H9 (cell line): ENCODE results near the gene CENPB. TPM values are rescaled to one million over a fixed set of nuclear protein-coding genes. Genes with fewer than 3 reads are reported as not detected.

Experiments used
- DNase-seq: peaks from one replicate; pipeline ENCODE4 v3.0.0-alpha.2; 2017
- H2AFZ ChIP-seq: one replicate; pipeline ENCODE4 v1.6.1; 2013; ENCODE audit warnings: mild to moderate bottlenecking, low read length, control low read depth, moderate library complexity
- H2AK5ac ChIP-seq: 2 replicates; pipeline ENCODE4 v1.6.1; 2013; ENCODE audit warnings: low read length, control low read depth, mixed read lengths; ENCODE audit not compliant: insufficient read length
- H2BK120ac ChIP-seq: one replicate; pipeline ENCODE4 v1.6.1; 2013; ENCODE audit warnings: low read depth, mild to moderate bottlenecking, low read length, control low read depth, inconsistent platforms; ENCODE audit not compliant: poor library complexity, severe bottlenecking
- H2BK12ac ChIP-seq: 2 replicates; pipeline ENCODE4 v1.6.1; 2013; ENCODE audit warnings: low read length, control low read depth, mixed read lengths, low read depth; ENCODE audit not compliant: insufficient read length
- H2BK15ac ChIP-seq: 2 replicates; pipeline ENCODE4 v1.6.1; 2013; ENCODE audit warnings: low read depth, low read length, control low read depth
- H2BK20ac ChIP-seq: one replicate; pipeline ENCODE4 v1.6.1; 2013; ENCODE audit warnings: low read depth, mild to moderate bottlenecking, low read length, control low read depth, inconsistent platforms; ENCODE audit not compliant: poor library complexity, severe bottlenecking
- H2BK5ac ChIP-seq: 2 replicates; pipeline ENCODE4 v1.6.1; 2013; ENCODE audit warnings: low read length, control low read depth, mixed read lengths; ENCODE audit not compliant: insufficient read length
- H3K14ac ChIP-seq: 2 replicates; pipeline ENCODE4 v1.6.1; 2013; ENCODE audit warnings: low read length, control low read depth; ENCODE audit not compliant: insufficient read depth
- H3K18ac ChIP-seq: 2 replicates; pipeline ENCODE4 v1.6.1; 2013; ENCODE audit warnings: low read depth, mild to moderate bottlenecking, mixed read lengths, low read length, control low read depth; ENCODE audit not compliant: insufficient read length
- H3K23ac ChIP-seq: 2 replicates; pipeline ENCODE4 v1.6.1; 2013; ENCODE audit warnings: low read length, control low read depth, mixed read lengths, low read depth; ENCODE audit not compliant: insufficient read length
- H3K23me2 ChIP-seq: 2 replicates; pipeline ENCODE4 v1.6.1; 2013; ENCODE audit warnings: low read depth, mild to moderate bottlenecking, mixed read lengths, low read length, control low read depth; ENCODE audit not compliant: insufficient read length, poor library complexity, severe bottlenecking
- H3K27ac ChIP-seq: 2 replicates; pipeline ENCODE4 v1.5.1; 2013; ENCODE audit warnings: low read length, control low read depth, mixed read lengths, low read depth; ENCODE audit not compliant: insufficient read length
- H3K27me3 ChIP-seq: 2 replicates; pipeline ENCODE4 v1.6.1; 2013; ENCODE audit warnings: low read length, control low read depth, inconsistent platforms; ENCODE audit not compliant: insufficient read depth
- H3K4ac ChIP-seq: 2 replicates; pipeline ENCODE4 v1.6.1; 2013; ENCODE audit warnings: low read depth, mild to moderate bottlenecking, control low read depth, inconsistent platforms, low read length, moderate library complexity
- H3K4me1 ChIP-seq: 2 replicates; pipeline ENCODE4 v1.6.1; 2013; ENCODE audit warnings: low read length, control low read depth, inconsistent platforms; ENCODE audit not compliant: insufficient read depth
- H3K4me2 ChIP-seq: 2 replicates; pipeline ENCODE4 v1.6.1; 2013; ENCODE audit warnings: low read length, control low read depth, mixed read lengths; ENCODE audit not compliant: insufficient read length, insufficient read depth
- H3K56ac ChIP-seq: 2 replicates; pipeline ENCODE4 v1.6.1; 2013; ENCODE audit warnings: low read depth, mild to moderate bottlenecking, mixed read lengths, low read length, control low read depth; ENCODE audit not compliant: insufficient read length
- H3K79me1 ChIP-seq: 2 replicates; pipeline ENCODE4 v1.6.1; 2013; ENCODE audit warnings: low read depth, mild to moderate bottlenecking, moderate library complexity, low read length, control low read depth, inconsistent platforms; ENCODE audit not compliant: insufficient read depth, poor library complexity, severe bottlenecking
- H3K79me2 ChIP-seq: 2 replicates; pipeline ENCODE4 v1.6.1; 2013; ENCODE audit warnings: low read length, control low read depth, inconsistent platforms; ENCODE audit not compliant: insufficient read depth
- H3K9ac ChIP-seq: 2 replicates; pipeline ENCODE4 v1.6.1; 2013; ENCODE audit warnings: low read length, control low read depth, mixed read lengths; ENCODE audit not compliant: insufficient read length; ENCODE audit errors: extremely low read depth
- H3K9me3 ChIP-seq: one replicate; pipeline ENCODE4 v1.6.1; 2013; ENCODE audit warnings: low read depth, low read length, inconsistent platforms; ENCODE audit not compliant: control insufficient read depth
- H3T11ph ChIP-seq: one replicate; pipeline ENCODE4 v1.6.1; 2013; ENCODE audit warnings: mild to moderate bottlenecking, low read length, control low read depth, inconsistent platforms
- H4K20me1 ChIP-seq: one replicate; pipeline ENCODE4 v1.6.1; 2013; ENCODE audit not compliant: control insufficient read depth, insufficient read length, insufficient read depth
- H4K5ac ChIP-seq: 2 replicates; pipeline ENCODE4 v1.6.1; 2013; ENCODE audit warnings: low read depth, mild to moderate bottlenecking, mixed read lengths, low read length, control low read depth; ENCODE audit not compliant: insufficient read length
- H4K8ac ChIP-seq: replicated peaks from 2 replicates; pipeline ENCODE4 v1.6.1; 2013; ENCODE audit warnings: low read length, control low read depth, mixed read lengths, low read depth; ENCODE audit not compliant: insufficient read length
- H4K91ac ChIP-seq: 2 replicates; pipeline ENCODE4 v1.6.1; 2013; ENCODE audit warnings: low read depth, mild to moderate bottlenecking, moderate library complexity, mixed read lengths, low read length, control low read depth; ENCODE audit not compliant: insufficient read length
- H3K27ac Mint-ChIP-seq, 3 experiments: 2 replicates in 2 of 3; 3 replicates in 1 of 3; pipeline ENCODE4 v1.8.0; 2020 to 2021; ENCODE audit warnings: mixed read lengths in 3 of 3, mild to moderate bottlenecking in 1 of 3, moderate library complexity in 1 of 3
- H3K27me3 Mint-ChIP-seq: 2 replicates; pipeline ENCODE4 v1.8.0; 2021; ENCODE audit warnings: low read depth, mild to moderate bottlenecking, moderate library complexity, mixed read lengths
- H3K36me3 Mint-ChIP-seq, 3 experiments: 2 replicates in 2 of 3; 3 replicates in 1 of 3; pipeline ENCODE4 v1.8.0; 2020 to 2021; ENCODE audit warnings: low read depth in 3 of 3, mixed read lengths in 3 of 3; ENCODE audit not compliant: insufficient read depth in 1 of 3
- H3K4me1 Mint-ChIP-seq, 2 experiments: 2 replicates each; pipeline ENCODE4 v1.8.0; 2020; ENCODE audit warnings: mixed read lengths in 2 of 2
- H3K4me3 Mint-ChIP-seq, 2 experiments: 2 replicates in 1 of 2; 3 replicates in 1 of 2; pipeline ENCODE4 v1.8.0; 2020 to 2021; ENCODE audit warnings: mild to moderate bottlenecking in 2 of 2, mixed read lengths in 2 of 2, moderate library complexity in 1 of 2
- H3K9me3 Mint-ChIP-seq, 2 experiments: 2 replicates in 1 of 2; 3 replicates in 1 of 2; pipeline ENCODE4 v1.8.0; 2020; ENCODE audit warnings: mild to moderate bottlenecking in 2 of 2, mixed read lengths in 2 of 2, moderate library complexity in 1 of 2
- WGBS: extraction: QIAGEN DNeasy Blood & Tissue Kit; methylation state at CpG from one replicate; pipeline ENCODE4 v1.1.7; 2013; ENCODE audit warnings: missing lambda C conversion rate, low lambda C conversion rate, mixed read lengths; ENCODE audit not compliant: insufficient read length; ENCODE audit errors: extremely low coverage; 5-methylcytosine and 5-hydroxymethylcytosine counted together
- total RNA-seq: library from RNA; stranded (reverse); gene quantifications from 2 replicates; pipeline ENCODE4 v1.2.1, GENCODE V29; 2021
- TF ChIP-seq, protein P1 (sequence below): fragments of 200-600 bp; sonication (generic); conservative IDR thresholded peaks from 3 replicates; pipeline ENCODE4 v1.8.0; 2021; ENCODE audit warnings: antibody characterized with exemption, mild to moderate bottlenecking

Gene CENPB
- total RNA-seq, 1 experiment from 2014 or later, result 63.1 TPM

DNA sequence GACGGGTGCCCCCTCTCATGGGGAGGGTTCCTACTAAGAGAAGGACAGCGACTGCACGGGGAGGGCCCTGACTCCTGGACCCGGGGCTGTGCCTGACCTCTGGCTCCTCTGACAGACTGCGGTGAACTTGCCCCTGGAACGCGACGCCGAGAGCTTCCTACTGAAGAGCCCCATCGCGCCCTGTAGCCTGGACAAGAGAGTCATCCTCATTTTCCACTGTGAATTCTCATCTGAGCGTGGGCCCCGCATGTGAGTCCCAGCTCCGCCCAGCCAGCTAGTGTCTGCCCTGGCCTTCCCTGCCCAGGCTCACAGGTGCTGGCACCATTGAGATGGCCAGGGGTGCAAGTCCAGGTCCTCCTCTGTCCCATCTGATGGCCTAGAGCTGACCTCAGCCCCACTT, 16.7 kb upstream of the CENPB start:
- H4K8ac ChIP-seq, result no peak overlapping the region
- H3K18ac ChIP-seq, result no peak overlapping the region
- peaks cover 32 to 55% (median 47%) of the 10 kb centered on the region in 3 experiments for H3K36me3 Mint-ChIP-seq
- no peak overlapping the region for H2BK120ac ChIP-seq
- H2AK5ac ChIP-seq, result no peak overlapping the region
- H3K56ac ChIP-seq, result no peak overlapping the region
- H3K14ac ChIP-seq, result no peak overlapping the region
- H3K27ac Mint-ChIP-seq, result no peak overlapping the region
- no peak overlapping the region for H3K23ac ChIP-seq
- no peak overlapping the region for H3T11ph ChIP-seq
- H2BK20ac ChIP-seq, result no peak overlapping the region
- H3K4me1 Mint-ChIP-seq, result peaks cover 40 to 58% of the 10 kb centered on the region in 2 experiments
- H3K27me3 ChIP-seq, result no peaks in the 10 kb centered on the region
- no peak overlapping the region for H3K27ac ChIP-seq
- no peak overlapping the region for H3K4me2 ChIP-seq
- H2AFZ ChIP-seq, result no peak overlapping the region
- no peak overlapping the region for H4K5ac ChIP-seq
- no peak overlapping the region for H3K9ac ChIP-seq
- DNase-seq, result no peak
- H3K79me2 ChIP-seq, result no peaks in the 10 kb centered on the region
- H2BK12ac ChIP-seq, result no peak overlapping the region
- H3K4me3 Mint-ChIP-seq, result no peak overlapping the region; a peak in 1 of 5 replicates
- H2BK5ac ChIP-seq, result no peak overlapping the region
- no peak overlapping the region for H3K4ac ChIP-seq
- H4K91ac ChIP-seq, result no peak overlapping the region
- H2BK15ac ChIP-seq, result no peak overlapping the region
- H3K79me1 ChIP-seq, result no peaks in the 10 kb centered on the region
- H3K9me3 ChIP-seq, result no peaks in the 10 kb centered on the region
- H4K20me1 ChIP-seq, result no peaks in the 10 kb centered on the region
- H3K27me3 Mint-ChIP-seq, result peaks cover 2% of the 10 kb centered on the region
- WGBS, result no CpG with 5 or more reads among the region's 14 CpGs
- H3K23me2 ChIP-seq, result peaks cover 8% of the 10 kb centered on the region
- TF ChIP-seq, protein P1, sequence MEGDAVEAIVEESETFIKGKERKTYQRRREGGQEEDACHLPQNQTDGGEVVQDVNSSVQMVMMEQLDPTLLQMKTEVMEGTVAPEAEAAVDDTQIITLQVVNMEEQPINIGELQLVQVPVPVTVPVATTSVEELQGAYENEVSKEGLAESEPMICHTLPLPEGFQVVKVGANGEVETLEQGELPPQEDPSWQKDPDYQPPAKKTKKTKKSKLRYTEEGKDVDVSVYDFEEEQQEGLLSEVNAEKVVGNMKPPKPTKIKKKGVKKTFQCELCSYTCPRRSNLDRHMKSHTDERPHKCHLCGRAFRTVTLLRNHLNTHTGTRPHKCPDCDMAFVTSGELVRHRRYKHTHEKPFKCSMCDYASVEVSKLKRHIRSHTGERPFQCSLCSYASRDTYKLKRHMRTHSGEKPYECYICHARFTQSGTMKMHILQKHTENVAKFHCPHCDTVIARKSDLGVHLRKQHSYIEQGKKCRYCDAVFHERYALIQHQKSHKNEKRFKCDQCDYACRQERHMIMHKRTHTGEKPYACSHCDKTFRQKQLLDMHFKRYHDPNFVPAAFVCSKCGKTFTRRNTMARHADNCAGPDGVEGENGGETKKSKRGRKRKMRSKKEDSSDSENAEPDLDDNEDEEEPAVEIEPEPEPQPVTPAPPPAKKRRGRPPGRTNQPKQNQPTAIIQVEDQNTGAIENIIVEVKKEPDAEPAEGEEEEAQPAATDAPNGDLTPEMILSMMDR, result no peak
- H3K9me3 Mint-ChIP-seq, result no peaks in the 10 kb centered on the region
- H3K4me1 ChIP-seq, result peaks cover 3% of the 10 kb centered on the region
